Activated CD4-positive, CD25-positive, alpha-beta regulatory T cell treated with anti-CD3 and anti-CD28 coated beads, Interleukin-2, amount 50 U/mL, for 24 hours (primary cell): ENCODE results near the gene CDY2A.
"Not testable (repeated sequence)": the region's sequence is repeated elsewhere in the genome, so short reads cannot be mapped to it uniquely, and the experiment has no call there.

Experiments
- ATAC-seq, 2 donors: fragments of 150-1000 bp; cut with Tn5 transposase; one replicate each; pipeline ENCODE4 v1.10.0; 2021; ENCODE audit warnings: mild to moderate bottlenecking in 1 of 2, moderate library complexity in 1 of 2

The CDY2A gene, protein sequence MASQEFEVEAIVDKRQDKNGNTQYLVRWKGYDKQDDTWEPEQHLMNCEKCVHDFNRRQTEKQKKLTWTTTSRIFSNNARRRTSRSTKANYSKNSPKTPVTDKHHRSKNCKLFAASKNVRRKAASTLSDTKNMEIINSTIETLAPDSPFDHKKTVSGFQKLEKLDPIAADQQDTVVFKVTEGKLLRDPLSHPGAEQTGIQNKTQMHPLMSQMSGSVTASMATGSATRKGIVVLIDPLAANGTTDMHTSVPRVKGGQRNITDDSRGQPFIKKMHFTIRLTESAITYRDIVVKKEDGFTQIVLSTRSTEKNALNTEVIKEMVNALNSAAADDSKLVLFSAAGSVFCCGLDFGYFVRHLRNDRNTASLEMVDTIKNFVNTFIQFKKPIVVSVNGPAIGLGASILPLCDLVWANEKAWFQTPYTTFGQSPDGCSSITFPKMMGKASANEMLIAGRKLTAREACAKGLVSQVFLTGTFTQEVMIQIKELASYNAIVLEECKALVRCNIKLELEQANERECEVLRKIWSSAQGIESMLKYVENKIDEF

GRCh38 chrY:18025487-18025886, at the start of gene CDY2A:
TSS of gene CDY2A (plus strand) at chrY:18025787. CDS start at chrY:18026115, 328 bp downstream.
- not testable (repeated sequence) for ATAC-seq

GRCh38 chrY:17997586-17997985, 28.0 kb upstream of the CDY2A start:
- ATAC-seq, result not testable (repeated sequence)

GRCh38 chrY:17998266-17998665, 27.3 kb upstream of the CDY2A start:
- not testable (repeated sequence) for ATAC-seq

DNA sequence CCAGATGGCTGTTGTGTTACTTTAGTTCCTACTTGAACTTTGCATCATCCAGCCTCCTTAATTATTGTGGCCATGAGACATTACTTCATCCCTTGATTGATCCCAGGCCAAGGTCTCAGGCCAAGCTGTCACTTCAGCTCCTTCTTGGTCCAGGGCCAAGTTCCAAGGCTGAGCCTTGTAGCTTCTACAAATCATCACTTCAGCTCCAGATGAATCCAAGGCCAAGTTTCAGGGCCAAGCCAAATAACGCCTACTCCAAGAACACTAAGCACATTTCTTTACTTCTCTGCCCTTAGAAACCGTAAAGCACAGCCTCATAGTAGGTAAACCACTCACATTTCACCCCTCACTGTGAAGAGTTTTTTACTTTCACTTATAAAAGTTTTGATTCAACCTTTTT, 1.7 kb upstream of the CDY2A start:
- ATAC-seq, result not testable (repeated sequence)

- ATAC-seq, result not testable (repeated sequence)
Observed at GRCh38 chrY:18028845-18029244, 3.3 kb downstream of the CDY2A start.

DNA sequence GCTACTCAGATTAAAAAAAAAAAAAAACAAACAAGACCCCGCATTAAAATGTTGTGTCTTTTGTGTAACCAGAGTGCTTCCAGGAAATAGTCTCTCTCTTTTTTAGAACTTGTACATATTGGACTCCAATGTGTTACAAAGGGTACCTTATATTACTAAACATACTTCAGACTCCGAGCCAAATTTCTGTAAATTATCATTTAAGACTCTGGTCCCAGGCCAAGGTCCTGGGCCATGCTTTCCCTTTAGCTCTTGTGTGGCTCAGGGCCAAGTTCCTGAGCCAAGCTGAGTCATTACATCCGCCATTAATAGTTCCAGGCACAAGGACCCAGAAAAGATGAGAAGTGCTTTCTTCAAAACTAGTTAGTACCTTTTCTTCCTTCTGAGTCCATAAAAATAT, 4.6 kb downstream of the CDY2A start:
- ATAC-seq, result not testable (repeated sequence)

DNA sequence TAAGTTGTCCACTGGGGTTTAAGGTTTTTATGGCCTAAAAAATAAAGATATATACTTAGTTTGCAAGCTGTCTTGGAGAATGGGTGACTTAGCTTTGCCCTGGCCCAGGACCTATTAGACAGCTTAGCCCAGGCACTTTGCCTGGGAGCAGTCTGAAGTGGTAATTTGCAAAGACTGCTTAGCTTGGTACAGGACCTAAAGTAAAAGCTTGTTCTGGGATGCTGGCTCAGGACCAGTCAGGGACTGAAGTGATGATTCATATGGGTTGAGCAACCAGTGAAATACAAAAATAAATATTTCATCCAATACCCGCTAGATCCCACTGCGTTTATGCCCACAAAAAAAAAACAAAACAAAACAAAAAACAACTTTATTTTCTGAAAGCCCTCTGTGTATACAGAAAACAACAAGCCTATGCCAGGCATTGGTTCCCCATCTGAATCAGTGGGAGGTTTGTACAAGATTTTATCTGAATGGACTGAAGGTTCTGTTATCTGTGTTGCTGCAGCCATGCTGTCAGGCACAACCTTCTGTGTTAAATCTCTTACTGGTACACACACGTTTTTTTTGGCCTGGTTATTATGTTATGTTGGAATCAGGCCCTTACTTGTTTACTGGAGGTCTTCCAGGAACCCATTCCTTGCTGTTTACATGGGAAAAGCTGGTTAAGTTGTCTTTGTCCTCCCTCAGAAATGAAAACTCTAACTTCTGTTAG, 8.7 kb downstream of the CDY2A start:
- ATAC-seq, result not testable (repeated sequence)

GRCh38 chrY:18034864-18035263, 9.3 kb downstream of the CDY2A start:
- not testable (repeated sequence) for ATAC-seq

- ATAC-seq, result not testable (repeated sequence)
Observed at GRCh38 chrY:18044990-18045389, 19.4 kb downstream of the CDY2A start.

DNA sequence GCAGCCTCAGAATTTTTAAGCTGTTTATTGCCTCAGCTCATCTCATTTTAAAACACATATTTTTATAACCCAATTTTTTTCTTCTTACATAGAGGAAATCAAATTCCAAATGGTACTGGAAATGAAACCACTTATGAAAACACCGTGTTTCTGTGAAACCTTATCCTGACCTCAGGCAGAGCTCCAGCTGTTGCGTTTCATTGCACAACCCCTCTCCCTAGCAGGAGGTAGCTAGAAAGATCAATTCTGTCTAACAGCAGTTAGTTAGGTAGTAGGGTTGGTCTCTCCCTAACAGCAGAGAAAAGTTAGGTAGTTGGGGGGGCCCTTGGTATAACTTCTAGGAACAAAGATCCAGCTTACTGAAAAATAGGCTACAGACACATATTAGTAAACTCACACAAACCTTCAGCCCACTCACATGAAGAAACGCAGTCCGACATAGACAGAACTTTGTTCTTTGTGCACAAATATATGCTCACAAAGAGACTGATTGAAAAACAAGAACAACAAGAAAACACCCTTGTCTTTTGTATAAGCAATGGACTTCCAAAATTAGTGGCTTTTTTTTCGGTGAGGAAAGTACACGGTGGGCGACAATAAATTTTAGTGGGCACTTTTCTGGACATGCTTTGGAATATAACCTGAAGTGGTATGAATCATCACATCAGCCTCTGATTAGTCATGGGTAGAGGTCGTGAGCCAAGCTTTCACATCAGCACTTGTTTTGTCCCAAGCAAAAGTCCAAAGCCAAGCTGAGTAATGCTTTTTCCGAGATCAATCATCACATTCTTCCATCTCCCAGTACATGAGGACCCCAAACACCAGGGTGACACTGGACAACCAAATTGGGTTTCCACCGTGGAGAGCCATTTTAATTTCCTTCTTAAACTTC, 22.8 kb downstream of the CDY2A start:
- ATAC-seq, result not testable (repeated sequence)

GRCh38 chrY:18049061-18049460, 23.5 kb downstream of the CDY2A start:
- ATAC-seq, result not testable (repeated sequence)

DNA sequence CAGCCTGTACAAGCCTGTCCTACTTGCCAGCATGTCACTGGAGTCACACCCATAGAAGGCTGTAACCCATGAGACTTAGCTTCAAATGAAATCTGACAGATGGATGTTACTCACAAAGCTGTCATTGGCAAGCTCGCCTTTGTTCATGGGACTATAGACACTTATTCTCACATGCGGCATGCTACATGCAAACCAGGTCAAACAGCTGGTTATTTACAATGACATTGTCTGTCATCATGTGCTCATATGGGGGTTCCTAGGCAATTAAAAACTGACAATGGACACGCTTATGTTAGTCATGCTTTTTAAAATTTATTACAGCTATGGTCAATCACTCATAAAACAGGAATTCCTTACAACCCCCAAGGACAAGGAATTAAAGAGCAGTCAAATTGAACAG, 30.9 kb downstream of the CDY2A start:
- ATAC-seq, result not testable (repeated sequence)

DNA sequence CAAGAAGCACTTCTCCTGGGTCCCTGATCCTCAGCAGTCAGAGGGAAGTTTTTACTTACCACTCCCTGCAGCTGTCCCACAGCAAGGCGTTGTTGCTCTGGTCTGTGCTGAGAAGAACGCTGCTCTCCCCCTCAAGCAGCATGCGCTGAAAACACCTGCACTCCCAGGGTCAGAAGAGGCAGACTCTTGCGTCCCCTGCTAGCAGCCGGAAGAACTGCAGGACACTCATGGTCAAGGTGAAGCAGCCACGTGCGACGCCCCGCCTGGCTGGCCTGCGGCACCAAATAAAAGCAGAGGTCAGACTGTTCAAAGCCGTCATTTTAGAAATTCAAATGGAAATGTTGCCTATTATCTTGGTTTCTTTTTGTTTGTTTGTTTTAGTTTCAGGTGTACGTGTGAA, 47.9 kb downstream of the CDY2A start:
- ATAC-seq, result not testable (repeated sequence)
